ENCODE data around the gene RSPH4A.
"Not testable (repeated sequence)": the region's sequence is repeated elsewhere in the genome, so short reads cannot be mapped to it uniquely, and the experiment has no call there.

RSPH4A gene

DNA sequence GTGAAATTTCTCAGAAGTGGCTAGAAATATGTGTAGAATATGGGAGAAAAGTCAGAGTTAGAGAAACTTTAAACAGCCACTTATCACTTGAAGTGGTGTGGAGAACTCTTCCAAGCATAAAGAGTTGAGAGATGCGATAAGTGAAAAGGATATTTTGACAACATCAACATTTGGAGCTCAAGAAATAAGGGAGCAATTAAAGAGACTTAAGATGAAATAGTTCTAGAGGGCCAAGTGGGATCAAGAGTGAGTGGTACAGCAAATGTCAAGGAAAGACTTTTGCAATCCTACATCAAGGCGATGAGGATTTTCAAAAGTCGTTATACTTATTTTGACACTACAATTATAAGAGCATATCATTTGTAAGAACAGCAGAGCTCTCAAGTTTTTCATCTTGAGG is 9.6 kb downstream of the RSPH4A start:
- FAIRE-seq: no peak

DNA sequence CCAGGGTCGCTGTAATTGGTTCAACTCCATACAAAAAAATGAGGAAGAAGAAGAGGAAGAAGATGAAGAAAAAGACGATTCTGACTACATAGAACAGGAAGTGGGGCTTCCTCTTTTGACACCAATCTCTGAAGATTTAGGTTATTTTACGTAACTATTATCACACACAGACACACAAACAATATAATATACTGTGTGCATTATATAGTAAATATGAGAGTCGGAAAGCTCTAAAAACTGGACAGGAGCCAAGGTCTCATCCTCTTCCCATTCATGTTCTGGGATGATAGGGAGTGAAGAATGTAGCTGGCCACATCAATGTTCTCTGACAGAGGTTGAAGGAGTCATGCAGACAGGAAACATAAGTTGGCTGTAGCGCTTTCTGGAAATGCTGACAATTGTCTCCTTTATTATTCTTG is 13.3 kb downstream of the RSPH4A start:
- FAIRE-seq (no peak), DNase-seq (ENCODE audit: low spot score) (no peak)

More for the DNA sequence above, 9.6 kb downstream of the RSPH4A start:
- DNase-seq (ENCODE audit: low spot score): no peak

DNA sequence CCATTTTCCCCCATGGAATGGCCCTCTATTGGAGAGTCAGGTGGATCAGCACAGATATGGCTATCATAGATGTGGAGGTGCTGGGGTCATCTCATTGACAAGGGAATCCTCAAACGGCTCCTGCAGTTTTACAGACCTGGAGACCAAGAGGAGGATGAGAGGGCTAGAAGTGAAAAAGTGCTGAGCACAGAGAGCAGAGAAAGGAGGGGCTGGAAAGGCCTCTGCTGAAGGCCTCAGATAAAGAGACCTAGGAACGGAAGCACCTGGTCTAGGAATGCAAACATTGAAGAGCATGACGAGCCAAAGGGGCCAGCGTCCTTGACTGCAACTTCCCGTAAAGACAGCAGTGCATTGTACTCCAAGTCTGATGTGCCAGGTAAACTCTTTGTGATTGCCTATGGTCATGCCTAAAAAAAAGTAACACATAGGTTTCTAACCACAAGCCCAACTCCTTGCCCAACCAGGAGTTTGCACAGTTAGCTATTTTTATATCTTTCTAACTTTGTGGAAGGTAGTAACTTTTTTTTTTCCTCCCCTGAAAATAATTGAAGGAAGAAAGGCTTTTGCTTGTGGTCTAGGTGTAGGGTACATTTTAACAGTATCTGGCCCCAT is 15.2 kb downstream of the RSPH4A start:
- DNase-seq (ENCODE audit: low spot score) (no peak), FAIRE-seq (no peak)

DNA sequence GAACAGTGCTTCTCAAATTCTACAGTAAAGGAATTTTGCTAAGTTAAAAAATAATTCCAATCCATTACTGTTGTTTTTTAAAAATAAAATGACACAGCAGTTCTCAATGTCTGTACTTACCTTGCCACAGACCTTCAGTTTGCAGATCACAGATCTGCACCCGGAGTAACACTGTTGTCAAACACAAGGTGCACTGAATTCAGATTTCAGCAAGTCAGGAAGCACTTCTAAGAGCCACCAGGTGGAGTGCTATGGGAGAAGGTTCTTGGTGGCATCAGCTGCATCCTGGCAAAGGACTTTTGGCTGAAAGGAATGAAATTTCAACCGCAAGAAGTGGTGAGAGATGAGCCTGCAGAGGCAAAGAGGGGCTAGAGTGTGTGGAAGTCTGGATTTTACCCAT is 17.4 kb downstream of the RSPH4A start:
- DNase-seq (ENCODE audit: low spot score) (no peak), FAIRE-seq (no peak)

DNA sequence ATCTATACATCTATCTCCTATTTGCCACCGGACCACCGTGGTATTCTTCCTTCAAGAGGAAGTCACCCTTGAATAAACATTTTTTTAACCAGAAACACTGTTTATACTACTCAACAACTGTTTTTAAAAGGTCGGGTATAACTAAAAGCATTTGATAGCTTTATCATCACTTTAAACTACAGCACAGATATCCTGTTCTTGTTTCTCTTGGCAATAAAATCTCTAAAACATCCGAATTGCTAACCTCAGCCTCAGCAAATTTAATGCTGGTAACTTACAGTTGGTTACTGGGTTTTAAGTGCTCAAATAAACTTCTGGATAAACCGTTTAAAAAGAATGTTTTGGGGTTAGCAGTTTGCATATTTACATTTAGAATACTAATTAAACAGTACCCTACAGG is 31.9 kb downstream of the RSPH4A start:
- FAIRE-seq: no peak

DNA sequence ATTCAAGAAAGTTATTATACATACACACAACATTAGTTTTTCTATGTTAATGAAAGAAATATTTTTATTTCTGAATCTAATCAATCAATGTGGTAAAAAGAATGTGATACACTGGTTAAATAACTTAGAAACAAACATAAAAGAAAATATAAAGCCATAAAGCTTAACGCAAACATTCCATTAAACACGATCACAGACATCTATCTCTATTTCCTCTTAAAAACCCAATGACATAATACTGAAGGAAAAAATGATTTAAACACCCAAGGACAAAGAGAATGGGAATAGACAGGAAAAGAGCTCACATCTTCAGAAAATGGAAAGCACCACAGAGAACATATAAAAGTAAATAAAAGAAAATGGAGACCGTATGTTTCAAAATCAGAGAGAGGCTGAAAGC is 32.9 kb downstream of the RSPH4A start:
- no peak for DNase-seq (ENCODE audit: low spot score)
- no peak for FAIRE-seq

More for the DNA sequence above, 31.9 kb downstream of the RSPH4A start:
- no peak for DNase-seq (ENCODE audit: low spot score)

DNA sequence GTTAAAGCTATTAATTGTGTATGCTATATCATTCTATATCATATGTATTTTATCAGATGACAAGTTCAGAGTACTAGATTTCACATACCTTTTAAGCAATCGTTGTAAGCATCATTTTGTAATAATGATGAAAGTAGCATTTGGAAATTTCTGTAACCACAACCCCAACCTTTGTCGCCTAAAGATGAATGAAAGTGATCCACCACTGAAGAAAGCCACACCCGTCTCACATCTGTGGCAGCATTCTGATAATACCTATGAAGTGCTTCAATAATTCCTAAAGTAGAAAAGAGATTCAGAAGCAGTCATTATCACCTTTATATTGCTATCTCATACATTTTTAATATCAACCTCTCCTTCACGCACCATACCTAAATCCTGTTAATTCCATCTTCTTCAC is 35.6 kb downstream of the RSPH4A start:
- FAIRE-seq (no peak), DNase-seq (ENCODE audit: low spot score) (no peak)

DNA sequence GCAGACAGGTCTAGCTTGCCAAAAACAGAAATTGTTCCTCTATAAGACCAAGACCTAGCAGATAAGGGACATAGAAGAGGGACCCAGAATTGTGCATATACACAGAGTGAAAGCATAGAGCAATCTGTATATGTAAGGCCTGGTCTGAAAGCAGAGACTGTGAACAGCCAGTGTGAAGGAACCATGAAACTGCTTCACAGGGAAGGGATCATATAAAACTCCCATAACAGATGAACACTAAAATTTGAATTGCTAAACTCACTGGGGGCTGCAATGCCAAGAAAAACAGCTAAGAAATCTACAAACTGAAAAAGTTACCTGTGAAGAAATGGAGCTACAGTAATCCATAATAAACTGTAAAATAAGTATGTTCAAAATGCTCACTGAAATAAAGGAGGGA is 45.3 kb downstream of the RSPH4A start:
- FAIRE-seq (no peak), DNase-seq (ENCODE audit: low spot score) (no peak)

DNA sequence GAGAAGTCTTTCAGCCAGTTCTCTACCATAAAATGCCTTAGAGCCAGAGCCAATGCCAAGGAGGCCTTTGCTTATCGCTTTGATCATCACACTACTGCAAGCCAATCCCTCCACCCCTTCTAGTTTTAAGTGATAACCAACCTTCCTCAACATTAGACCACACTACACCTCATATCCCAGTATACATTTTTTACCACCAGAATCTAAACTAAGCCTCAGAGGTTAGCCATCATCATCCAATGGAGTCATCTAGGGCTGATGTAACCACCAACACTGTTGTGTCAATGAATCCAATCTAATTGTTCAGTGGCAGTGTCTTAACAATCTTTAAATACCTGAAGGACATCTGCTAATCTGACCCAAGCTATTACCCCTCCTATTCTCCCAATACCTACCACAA is 45.9 kb downstream of the RSPH4A start:
- FAIRE-seq (no peak), DNase-seq (ENCODE audit: low spot score) (no peak)

DNA sequence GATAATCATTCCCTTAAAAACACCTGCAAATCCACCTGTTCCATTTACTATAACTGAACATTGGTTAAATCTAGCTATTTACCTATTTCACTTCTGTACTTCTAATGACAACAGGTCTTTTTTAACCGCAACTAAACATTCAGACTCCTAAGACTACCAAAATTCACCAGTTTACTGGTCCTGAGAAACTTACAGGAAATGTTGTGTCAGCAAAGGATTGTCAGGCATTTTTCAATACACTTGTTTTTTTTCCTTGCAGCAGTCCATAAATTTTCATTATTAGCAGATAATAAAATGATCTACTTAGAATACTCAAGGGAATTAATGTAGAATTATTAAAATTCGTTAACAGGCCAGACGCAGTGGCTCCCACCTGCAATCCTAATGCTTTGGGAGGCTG is 47.0 kb downstream of the RSPH4A start:
- DNase-seq (ENCODE audit: low spot score) (no peak), FAIRE-seq (no peak)

DNA sequence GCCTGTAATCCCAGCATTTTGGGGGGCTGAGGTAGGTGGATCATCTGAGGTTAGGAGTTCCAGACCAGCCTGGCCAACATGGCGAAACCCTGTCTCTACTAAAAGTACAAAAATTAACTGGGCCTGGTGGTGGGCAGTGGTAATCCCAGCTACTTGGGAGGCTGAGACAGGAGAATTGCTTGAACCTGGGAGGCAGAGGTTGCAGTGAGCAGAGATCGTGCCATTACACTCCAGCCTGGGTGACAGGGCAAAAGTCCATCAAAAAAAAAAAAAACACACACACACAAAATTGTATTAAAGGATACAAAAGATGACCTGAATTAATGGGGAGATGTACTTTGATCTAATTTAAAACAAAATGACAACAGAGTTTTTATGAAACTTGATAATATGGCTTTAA is 47.9 kb downstream of the RSPH4A start:
- not testable (repeated sequence) for DNase-seq (ENCODE audit: low spot score); FAIRE-seq

DNA sequence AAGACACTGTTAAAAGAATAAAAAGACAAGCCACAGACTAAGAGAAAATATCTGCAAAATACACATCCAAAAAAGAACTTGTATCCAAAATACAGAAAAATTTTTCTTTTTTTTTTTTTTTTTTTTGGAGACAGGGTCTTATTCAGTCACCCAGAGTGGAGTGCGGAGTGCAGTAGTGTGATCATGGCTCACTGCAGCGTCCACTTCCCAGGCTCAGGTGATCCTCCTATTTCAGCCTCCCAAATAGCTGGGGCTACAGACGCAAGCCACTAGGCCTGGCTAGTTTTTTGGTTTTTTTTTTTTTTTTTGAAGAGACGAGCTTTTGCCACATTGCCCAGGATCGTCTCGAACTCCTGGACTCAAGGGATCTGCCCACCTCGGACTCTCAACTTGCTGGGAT is 49.2 kb downstream of the RSPH4A start:
- DNase-seq (ENCODE audit: low spot score) (no peak), FAIRE-seq (no peak)

DNA sequence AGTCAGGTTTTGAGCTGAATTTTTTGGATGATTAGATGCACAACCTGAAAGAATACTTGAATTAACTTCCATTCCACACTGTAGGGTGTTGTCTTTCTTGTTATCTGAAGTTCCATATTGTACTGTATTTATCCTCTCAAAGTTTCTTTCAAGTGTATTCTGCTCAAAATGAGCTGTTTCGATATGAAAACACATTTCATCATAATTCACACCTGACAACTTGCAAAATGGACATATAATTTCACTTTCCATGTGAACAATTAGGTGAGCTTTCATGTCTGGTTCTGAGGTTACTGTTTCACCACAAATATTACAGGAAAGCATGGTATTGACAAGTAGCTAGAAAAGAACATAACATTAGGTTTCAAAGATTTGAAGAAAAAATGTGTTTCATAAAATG is 50.6 kb downstream of the RSPH4A start:
- no peak for DNase-seq (ENCODE audit: low spot score)
- FAIRE-seq: no peak

DNA sequence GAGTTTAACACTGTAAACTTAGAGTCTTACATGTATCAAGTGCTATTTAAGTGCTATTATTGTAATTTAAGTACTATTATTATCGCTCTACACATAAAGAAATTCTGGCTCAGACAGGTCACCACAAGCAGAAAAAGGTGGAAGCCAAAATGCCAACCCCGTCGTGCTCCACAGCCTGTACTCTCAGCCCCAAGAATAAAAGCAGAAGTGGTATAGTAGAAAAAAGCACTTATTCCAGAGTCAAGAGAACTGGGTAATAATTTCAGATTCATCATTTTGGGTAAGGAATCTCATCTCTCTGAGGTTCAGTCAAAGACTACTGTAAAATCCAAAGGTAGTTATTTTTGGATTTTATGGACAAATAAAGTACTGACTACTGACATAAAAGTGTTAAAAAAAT is 51.3 kb downstream of the RSPH4A start:
- DNase-seq (ENCODE audit: low spot score): no peak
- FAIRE-seq: no peak

DNA sequence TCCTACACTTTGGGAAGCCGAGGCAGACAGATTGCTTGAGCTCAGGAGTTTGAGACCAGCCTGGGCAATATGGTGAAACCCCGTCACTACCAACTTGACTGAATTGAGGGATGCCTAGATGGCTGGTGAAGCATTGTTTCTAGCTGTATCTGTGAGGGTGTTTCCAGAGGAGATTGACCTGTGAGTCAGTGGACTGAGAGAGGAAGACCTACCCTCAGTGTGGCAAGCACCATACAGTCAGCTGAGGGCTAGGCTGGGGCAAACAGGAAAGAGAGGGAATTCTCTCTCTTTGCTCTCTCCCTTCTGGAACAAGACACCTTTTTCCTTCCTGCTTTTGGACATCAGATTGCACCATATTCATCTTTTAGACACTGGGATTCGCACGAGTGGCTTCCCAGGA is 56.0 kb downstream of the RSPH4A start:
- DNase-seq (ENCODE audit: low spot score) (no peak), FAIRE-seq (no peak)

DNA sequence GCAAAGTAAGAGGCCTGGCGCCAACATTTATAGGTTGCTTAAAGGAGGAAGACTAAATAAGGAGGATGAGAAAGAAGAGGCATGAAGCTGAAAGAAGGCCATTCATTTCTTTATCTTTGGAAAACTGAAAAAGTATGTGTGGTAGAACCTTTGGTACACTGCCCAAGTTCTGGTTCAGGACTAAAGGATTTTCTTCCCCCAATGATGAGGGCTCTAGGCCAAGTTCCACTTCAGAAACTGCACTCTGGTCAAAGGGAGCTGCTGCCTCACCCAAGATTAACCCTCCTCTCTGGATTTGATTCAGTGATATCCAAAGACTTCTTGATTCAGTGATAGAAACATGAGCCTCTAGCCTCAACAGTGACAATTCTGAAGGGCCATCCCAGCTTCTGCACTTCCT is 59.7 kb downstream of the RSPH4A start:
- no peak for DNase-seq (ENCODE audit: low spot score)
- FAIRE-seq: no peak

DNA sequence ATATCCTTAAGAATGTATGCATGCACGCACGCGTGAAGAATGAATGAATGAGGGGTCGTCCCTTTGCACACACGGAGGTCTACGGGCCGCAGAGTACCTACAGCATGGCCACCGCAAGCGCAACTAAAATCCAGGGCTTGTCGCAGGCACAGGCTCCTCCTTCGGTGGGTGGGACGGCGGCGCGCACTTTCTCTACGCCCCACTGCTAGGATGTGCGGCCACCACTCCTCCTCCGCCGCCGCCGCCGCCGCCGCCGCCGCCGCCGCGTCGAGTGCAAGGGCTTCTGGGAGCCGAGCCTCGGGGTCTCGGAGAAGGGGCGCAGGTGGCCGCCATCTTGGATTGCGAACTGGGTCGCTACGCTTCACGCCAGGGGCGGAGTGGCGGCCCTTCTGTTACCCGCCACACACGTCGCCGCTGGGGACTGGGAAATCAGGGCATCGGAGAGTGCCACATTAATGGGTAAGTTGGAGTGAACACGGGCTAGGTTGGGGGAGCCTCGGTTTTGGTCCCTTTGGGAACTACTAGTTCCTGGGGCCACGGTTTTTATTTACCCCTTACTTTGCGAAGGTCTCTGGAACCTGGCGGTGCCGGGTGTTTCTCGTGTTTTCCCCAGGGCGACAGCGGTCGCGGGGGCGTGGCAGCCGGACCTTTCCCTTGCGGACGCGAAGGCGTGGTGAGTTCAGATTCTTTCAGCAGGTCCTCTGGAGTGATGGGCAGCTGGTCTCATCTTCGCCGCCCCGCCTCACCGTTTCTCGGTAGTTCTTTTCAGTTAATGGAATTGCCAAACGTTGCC is 64.8 kb downstream of the RSPH4A start, which contains the start of gene KPNA5:
Gene KPNA5, plus strand, starts transcription at position 332 of the 793 bp plus-strand sequence. Its CDS starts 124 bp downstream, at position 456.
- DNase-seq (ENCODE audit: low spot score) (peak; percentile 87), FAIRE-seq (no peak)

DNA sequence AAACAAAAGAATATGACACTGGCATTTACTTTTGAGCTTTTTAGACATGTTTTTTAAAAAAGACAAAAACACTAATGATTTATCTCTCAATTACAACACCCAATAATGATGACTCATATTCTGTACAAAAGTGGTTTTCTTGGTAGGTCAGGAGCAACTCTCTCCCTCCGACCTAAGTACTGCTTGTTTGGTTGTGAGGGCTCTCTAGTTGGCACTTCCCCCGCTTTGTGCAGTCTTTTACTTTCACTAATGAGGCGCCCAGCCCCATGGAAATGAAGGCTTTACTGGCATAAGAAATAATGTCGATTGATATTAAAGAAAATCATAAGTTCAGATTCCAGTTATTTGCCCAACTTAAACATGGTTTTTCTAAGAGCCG is 66.0 kb downstream of the RSPH4A start:
- DNase-seq (ENCODE audit: low spot score) (peak; percentile 10), FAIRE-seq (no peak)
